GM23338 (cell line): ENCODE data around the gene CHCHD6. TPM values are rescaled to one million over a fixed set of nuclear protein-coding genes. Genes with fewer than 3 reads are reported as not detected.
A peak's percentile ranks its signal among the peaks of the same experiment; 100 is the strongest.

Experiments
- ATAC-seq: fragments of 200-7000 bp; cut with Tn5 transposase; 3 replicates; pipeline ENCODE4 v1.9.1; 2020
- DNase-seq: peaks from one replicate; pipeline ENCODE4 v3.0.0-alpha.2; 2015; ENCODE audit warnings: low spot score
- H2AFZ ChIP-seq: fragments of 200-600 bp; sonication (generic); 2 replicates; pipeline ENCODE4 v1.8.0; 2016; ENCODE audit warnings: antibody characterized with exemption, mild to moderate bottlenecking, moderate library complexity
- H3F3A ChIP-seq: fragments of 200-600 bp; sonication (generic); replicated peaks from 2 replicates; pipeline ENCODE4 v1.8.0; 2017; ENCODE audit warnings: antibody characterized with exemption, mixed run types, low read depth
- H3K27ac ChIP-seq: fragments of 200-600 bp; sonication (generic); 2 replicates; pipeline ENCODE4 v1.6.1; 2016; ENCODE audit warnings: low read depth
- H3K27me3 ChIP-seq: fragments of 200-600 bp; sonication (generic); 2 replicates; pipeline ENCODE4 v1.8.0; 2016; ENCODE audit warnings: mild to moderate bottlenecking, mixed run types, moderate library complexity; ENCODE audit not compliant: insufficient read depth
- H3K36me3 ChIP-seq: fragments of 200-600 bp; sonication (generic); 2 replicates; pipeline ENCODE4 v1.8.0; 2016; ENCODE audit warnings: mild to moderate bottlenecking; ENCODE audit not compliant: insufficient read depth
- H3K4me1 ChIP-seq: fragments of 200-600 bp; sonication (generic); 2 replicates; pipeline ENCODE4 v1.8.0; 2016; ENCODE audit warnings: mild to moderate bottlenecking, moderate library complexity; ENCODE audit not compliant: insufficient read depth
- H3K4me2 ChIP-seq: fragments of 200-600 bp; sonication (generic); 2 replicates; pipeline ENCODE4 v1.7.1; 2017; ENCODE audit warnings: mixed run types
- H3K4me3 ChIP-seq: fragments of 200-600 bp; sonication (generic); 2 replicates; pipeline ENCODE4 v1.6.1; 2016; ENCODE audit warnings: mixed run types
- H3K79me2 ChIP-seq: fragments of 200-600 bp; sonication (generic); replicated peaks from 2 replicates; pipeline ENCODE4 v1.8.0; 2017; ENCODE audit warnings: mild to moderate bottlenecking; ENCODE audit not compliant: insufficient read depth
- H3K9me2 ChIP-seq: fragments of 200-600 bp; sonication (generic); 2 replicates; pipeline ENCODE4 v1.8.0; 2017; ENCODE audit not compliant: insufficient read depth
- H4K20me1 ChIP-seq: fragments of 200-600 bp; sonication (generic); replicated peaks from 2 replicates; pipeline ENCODE4 v1.8.0; 2017; ENCODE audit warnings: mild to moderate bottlenecking; ENCODE audit not compliant: insufficient read depth
- H3K27ac Mint-ChIP-seq: 2 replicates; pipeline ENCODE4 v1.8.0; 2020; ENCODE audit warnings: inconsistent platforms, mild to moderate bottlenecking, moderate library complexity, mixed read lengths
- H3K27me3 Mint-ChIP-seq: 3 replicates; pipeline ENCODE4 v1.8.0; 2022; ENCODE audit warnings: low read depth, mild to moderate bottlenecking, moderate library complexity, mixed read lengths, inconsistent platforms; ENCODE audit not compliant: insufficient read depth, poor library complexity
- H3K36me3 Mint-ChIP-seq: 3 replicates; pipeline ENCODE4 v1.8.0; 2021; ENCODE audit warnings: low read depth, mild to moderate bottlenecking, inconsistent platforms, moderate library complexity, mixed read lengths
- H3K4me1 Mint-ChIP-seq: 3 replicates; pipeline ENCODE4 v1.8.0; 2020; ENCODE audit warnings: mild to moderate bottlenecking, inconsistent platforms, mixed read lengths
- H3K4me3 Mint-ChIP-seq: 3 replicates; pipeline ENCODE4 v1.8.0; 2021; ENCODE audit warnings: moderate library complexity, mild to moderate bottlenecking, inconsistent platforms, mixed read lengths
- H3K9me3 Mint-ChIP-seq: 3 replicates; pipeline ENCODE4 v1.8.0; 2020; ENCODE audit warnings: moderate library complexity, mild to moderate bottlenecking, inconsistent platforms, mixed read lengths
- CREB1 ChIP-seq: fragments of 250-450 bp; sonication (Bioruptor Pico); IDR thresholded peaks from 2 replicates; pipeline ENCODE4 v1.5.0; 2020; ENCODE audit warnings: low read depth, mild to moderate bottlenecking, moderate library complexity
- CTCF ChIP-seq, 2 experiments: fragments of 200-600 bp in 1 of 2; sonication (generic) in 1 of 2; conservative IDR thresholded peaks; 2 replicates each; pipeline versions ENCODE4 v1.5.1 to v1.6.1; 2016 to 2017; ENCODE audit warnings: antibody characterized with exemption in 2 of 2, low read depth in 2 of 2, mild to moderate bottlenecking in 2 of 2, moderate library complexity in 1 of 2
- EZH2phosphoT487 ChIP-seq: fragments of 200-600 bp; sonication (generic); IDR thresholded peaks from one replicate; pipeline ENCODE4 v1.8.1; 2018; ENCODE audit warnings: antibody characterized with exemption; ENCODE audit not compliant: unreplicated experiment
- JUNB ChIP-seq: IDR thresholded peaks from one replicate; pipeline ENCODE4 v1.6.1; 2016; ENCODE audit warnings: antibody characterized with exemption; ENCODE audit not compliant: unreplicated experiment
- NANOG ChIP-seq: IDR thresholded peaks from 2 replicates; pipeline ENCODE4 v1.6.1; 2016; ENCODE audit warnings: antibody characterized with exemption, borderline replicate concordance
- POLR2AphosphoS5 ChIP-seq: IDR thresholded peaks from 2 replicates; pipeline ENCODE4 v1.6.1; 2016; ENCODE audit warnings: antibody characterized with exemption, low read depth
- STAT1 ChIP-seq: IDR thresholded peaks from one replicate; pipeline ENCODE4 v1.6.1; 2016; ENCODE audit warnings: antibody characterized with exemption; ENCODE audit not compliant: unreplicated experiment
- ZNF114 ChIP-seq: fragments of 250-450 bp; sonication (Bioruptor Pico); IDR thresholded peaks from 2 replicates; pipeline ENCODE4 v1.5.0; 2020; ENCODE audit warnings: mild to moderate bottlenecking, moderate library complexity
- ZNF331 ChIP-seq: fragments of 250-450 bp; sonication (Bioruptor Pico); IDR thresholded peaks from 2 replicates; pipeline ENCODE4 v1.5.0; 2020; ENCODE audit warnings: low read depth, mild to moderate bottlenecking, moderate library complexity
- polyA plus RNA-seq: library from polyadenylated mRNA; unstranded; fragments of >200 nt; fragmentation: Nextera tagmentation; extraction: Ambion mirVana; gene quantifications from 2 replicates; pipeline ENCODE4 v1.2.1, GENCODE V29; 2016
- total RNA-seq: library from RNA; depleted of rRNA; stranded (reverse); fragments of >200 nt; shearing (Covaris generic); gene quantifications from 2 replicates; pipeline ENCODE4 v1.2.3, GENCODE V29; 2014

The CHCHD6 gene
- total and polyA plus RNA-seq, 2 experiments from 2014 or later: 28.8 to 43.0 TPM

- Histone ChIP-seq H3K9me2 (no peaks in the 10 kb centered on the region), H3K4me1 (peaks cover 10% of the 10 kb centered on the region; the same call in 1 of the 2 replicates), H3K4me2 (no peak overlapping the region), H3K36me3 (no peaks in the 10 kb centered on the region), H4K20me1 (no peaks in the 10 kb centered on the region; the same call in 1 of the 2 replicates), H3K27ac (no peak overlapping the region), H3K4me3 (no peak overlapping the region), H3K27me3 (no peaks in the 10 kb centered on the region), H3F3A (no peaks in the 10 kb centered on the region), H3K79me2 (peaks cover 26% of the 10 kb centered on the region; the same call in 1 of the 2 replicates), H2AFZ (no peak overlapping the region)
- no peak for TF ChIP-seq ZNF114 (CRISPR knock-in tag)
- H3K27me3 Mint-ChIP-seq: peaks cover 11% of the 10 kb centered on the region
- H3K27ac Mint-ChIP-seq: peak overlapping the region; percentile 70
- DNase-seq (no peak), ATAC-seq (no peak)
- no peaks in the 10 kb centered on the region for H3K9me3 Mint-ChIP-seq
- H3K4me1 Mint-ChIP-seq: peaks cover 25% of the 10 kb centered on the region
- peaks cover 3% of the 10 kb centered on the region; the same call in 2 of the 3 replicates for H3K36me3 Mint-ChIP-seq
- H3K4me3 Mint-ChIP-seq: no peak overlapping the region
Observed at GRCh38 chr3:126998320-126998719, 294.3 kb downstream of the CHCHD6 start.

- TF ChIP-seq STAT1 (no peak), EZH2phosphoT487 (no peak), ZNF331 (CRISPR knock-in tag) (no peak), CREB1 (CRISPR knock-in tag) (no peak), ZNF114 (CRISPR knock-in tag) (no peak), NANOG (no peak), POLR2AphosphoS5 (no peak), CTCF (conservative IDR thresholded peaks at IDR 0.05; ENCODE audit: low read depth in 2 of 2) (no peak)
- no peaks in the 10 kb centered on the region for H3K9me3 Mint-ChIP-seq
- H3K27me3 Mint-ChIP-seq: peaks cover 11% of the 10 kb centered on the region
- peak overlapping the region; percentile 70; the same call in 1 of the 2 replicates for H3K27ac Mint-ChIP-seq
- DNase-seq (no peak), ATAC-seq (no peak)
- Histone ChIP-seq H4K20me1 (no peaks in the 10 kb centered on the region; the same call in 1 of the 2 replicates), H3K36me3 (no peaks in the 10 kb centered on the region), H3K27me3 (no peaks in the 10 kb centered on the region), H3K4me3 (no peak overlapping the region), H3F3A (no peaks in the 10 kb centered on the region), H2AFZ (no peak overlapping the region), H3K27ac (no peak overlapping the region), H3K4me1 (peaks cover 10% of the 10 kb centered on the region; the same call in 1 of the 2 replicates), H3K9me2 (no peaks in the 10 kb centered on the region), H3K4me2 (no peak overlapping the region), H3K79me2 (peaks cover 26% of the 10 kb centered on the region; the same call in 1 of the 2 replicates)
- H3K36me3 Mint-ChIP-seq: peaks cover 2% of the 10 kb centered on the region; the same call in 2 of the 3 replicates
- H3K4me1 Mint-ChIP-seq: peaks cover 25% of the 10 kb centered on the region
- H3K4me3 Mint-ChIP-seq: no peak overlapping the region
Observed at GRCh38 chr3:126998728-126999127, 294.7 kb downstream of the CHCHD6 start.

- H3K4me3 ChIP-seq: no peak overlapping the region
- no peaks in the 10 kb centered on the region for H3F3A ChIP-seq
- H2AFZ ChIP-seq: no peak overlapping the region
- peaks cover 22% of the 10 kb centered on the region; the same call in 1 of the 2 replicates for H3K79me2 ChIP-seq
- Mint-ChIP-seq H3K4me3 (no peak overlapping the region), H3K27me3 (peaks cover 11% of the 10 kb centered on the region), H3K9me3 (no peaks in the 10 kb centered on the region), H3K36me3 (no peaks in the 10 kb centered on the region; the same call in 2 of the 3 replicates), H3K27ac (no peak overlapping the region), H3K4me1 (peaks cover 27% of the 10 kb centered on the region)
- H4K20me1 ChIP-seq: no peaks in the 10 kb centered on the region; the same call in 1 of the 2 replicates
- H3K4me2 ChIP-seq: no peak overlapping the region
- no peaks in the 10 kb centered on the region for H3K27me3 ChIP-seq
- H3K4me1 ChIP-seq: peaks cover 10% of the 10 kb centered on the region; the same call in 1 of the 2 replicates
- ATAC-seq (no peak), DNase-seq (no peak)
- no peak overlapping the region for H3K27ac ChIP-seq
- no peaks in the 10 kb centered on the region for H3K9me2 ChIP-seq
- H3K36me3 ChIP-seq: no peaks in the 10 kb centered on the region
- no peak for TF ChIP-seq JUNB
Observed at GRCh38 chr3:126999383-126999782, 295.3 kb downstream of the CHCHD6 start.
